Adipocyte (in vitro differentiated cells): ENCODE data around the gene BRICD5.

Source experiments
- DNase-seq: peaks from one replicate; pipeline ENCODE4 v3.0.0-alpha.2; 2015; ENCODE audit warnings: low read depth
- H3K27me3 ChIP-seq: replicated peaks from 2 replicates; pipeline ENCODE4 v1.7.0; 2013; ENCODE audit warnings: mild to moderate bottlenecking, low read length, moderate library complexity; ENCODE audit not compliant: control insufficient read depth, insufficient read depth
- H3K36me3 ChIP-seq: 2 replicates; pipeline ENCODE4 v1.7.0; 2013; ENCODE audit warnings: low read length, mild to moderate bottlenecking, moderate library complexity; ENCODE audit not compliant: control insufficient read depth, insufficient read depth, severe bottlenecking
- H3K4me1 ChIP-seq: 2 replicates; pipeline ENCODE4 v1.7.0; 2013; ENCODE audit warnings: mild to moderate bottlenecking, low read length, moderate library complexity; ENCODE audit not compliant: control insufficient read depth, insufficient read depth
- H3K4me3 ChIP-seq: 2 replicates; pipeline ENCODE4 v1.7.0; 2013; ENCODE audit warnings: mild to moderate bottlenecking, low read length, moderate library complexity
- H3K9ac ChIP-seq: 2 replicates; pipeline ENCODE4 v1.7.0; 2013; ENCODE audit warnings: mild to moderate bottlenecking, low read length, moderate library complexity
- H3K9me3 ChIP-seq: 2 replicates; pipeline ENCODE4 v1.7.0; 2013; ENCODE audit warnings: mild to moderate bottlenecking, low read length, moderate library complexity; ENCODE audit not compliant: control insufficient read depth

Gene BRICD5

GRCh38 chr16:2212362-2213324 is 2.0 kb upstream of the BRICD5 start:
- no peaks in the 10 kb centered on the region for H3K27me3 ChIP-seq
- peak overlapping the region; percentile 92 for H3K9ac ChIP-seq
- no peak for DNase-seq
- peaks cover 18% of the 10 kb centered on the region for H3K36me3 ChIP-seq
- no peaks in the 10 kb centered on the region for H3K9me3 ChIP-seq
- peaks cover 21% of the 10 kb centered on the region for H3K4me1 ChIP-seq
- H3K4me3 ChIP-seq = peak overlapping the region; percentile 91

GRCh38 chr16:2211923-2212347 is 1.3 kb upstream of the BRICD5 start:
- Histone ChIP-seq H3K9me3 (no peaks in the 10 kb centered on the region), H3K4me3 (peak overlapping the region; percentile 91), H3K9ac (peak overlapping the region; percentile 48), H3K36me3 (peaks cover 25% of the 10 kb centered on the region), H3K4me1 (peaks cover 25% of the 10 kb centered on the region), H3K27me3 (no peaks in the 10 kb centered on the region)
- no peak for DNase-seq

- Histone ChIP-seq H3K4me3 (no peak overlapping the region), H3K36me3 (peaks cover 26% of the 10 kb centered on the region), H3K4me1 (peaks cover 34% of the 10 kb centered on the region), H3K9ac (no peak overlapping the region), H3K27me3 (no peaks in the 10 kb centered on the region), H3K9me3 (no peaks in the 10 kb centered on the region)
- DNase-seq = no peak
These were observed 692 bp downstream of the BRICD5 start for GRCh38 chr16:2210009-2210332.

- no peaks in the 10 kb centered on the region for H3K27me3 ChIP-seq
- H3K4me1 ChIP-seq = peaks cover 38% of the 10 kb centered on the region
- no peak overlapping the region for H3K9ac ChIP-seq
- no peaks in the 10 kb centered on the region for H3K9me3 ChIP-seq
- peaks cover 26% of the 10 kb centered on the region for H3K36me3 ChIP-seq
- DNase-seq = no peak
- no peak overlapping the region for H3K4me3 ChIP-seq
These were observed 1.2 kb downstream of the BRICD5 start for GRCh38 chr16:2209258-2210008.

- Histone ChIP-seq H3K4me1 (peaks cover 37% of the 10 kb centered on the region), H3K36me3 (peaks cover 26% of the 10 kb centered on the region), H3K9me3 (no peaks in the 10 kb centered on the region), H3K27me3 (no peaks in the 10 kb centered on the region), H3K9ac (no peak overlapping the region), H3K4me3 (no peak overlapping the region)
- DNase-seq = no peak
These were observed 1.9 kb downstream of the BRICD5 start for GRCh38 chr16:2208772-2209171.

GRCh38 chr16:2208308-2208707 is 2.4 kb downstream of the BRICD5 start:
- H3K27me3 ChIP-seq = no peaks in the 10 kb centered on the region
- no peak for DNase-seq
- H3K9ac ChIP-seq = no peak overlapping the region
- peaks cover 26% of the 10 kb centered on the region for H3K36me3 ChIP-seq
- H3K9me3 ChIP-seq = no peaks in the 10 kb centered on the region
- no peak overlapping the region for H3K4me3 ChIP-seq
- peaks cover 33% of the 10 kb centered on the region for H3K4me1 ChIP-seq

- H3K36me3 ChIP-seq = peaks cover 26% of the 10 kb centered on the region
- no peaks in the 10 kb centered on the region for H3K27me3 ChIP-seq
- no peak overlapping the region for H3K4me3 ChIP-seq
- H3K9ac ChIP-seq = no peak overlapping the region
- no peak for DNase-seq
- H3K4me1 ChIP-seq = peaks cover 28% of the 10 kb centered on the region
- no peaks in the 10 kb centered on the region for H3K9me3 ChIP-seq
These were observed 2.8 kb downstream of the BRICD5 start for GRCh38 chr16:2207872-2208271.

GRCh38 chr16:2206780-2207433 is 3.8 kb downstream of the BRICD5 start:
- Histone ChIP-seq H3K9me3 (no peaks in the 10 kb centered on the region), H3K4me1 (peaks cover 18% of the 10 kb centered on the region), H3K4me3 (peak overlapping the region; percentile 20), H3K9ac (peak overlapping the region; percentile 12), H3K36me3 (peaks cover 26% of the 10 kb centered on the region), H3K27me3 (no peaks in the 10 kb centered on the region)
- no peak for DNase-seq

- H3K27me3 ChIP-seq = no peaks in the 10 kb centered on the region
- H3K4me3 ChIP-seq = peak overlapping the region; percentile 91
- H3K36me3 ChIP-seq = peaks cover 26% of the 10 kb centered on the region
- H3K9me3 ChIP-seq = no peaks in the 10 kb centered on the region
- DNase-seq = no peak
- peak overlapping the region; percentile 99 for H3K9ac ChIP-seq
- H3K4me1 ChIP-seq = peaks cover 17% of the 10 kb centered on the region
These were observed 4.3 kb downstream of the BRICD5 start for GRCh38 chr16:2206420-2206779.

GRCh38 chr16:2205967-2206313 is 4.7 kb downstream of the BRICD5 start:
- H3K27me3 ChIP-seq = no peaks in the 10 kb centered on the region
- peak overlapping the region; percentile 91 for H3K4me3 ChIP-seq
- peak overlapping the region; percentile 99 for H3K9ac ChIP-seq
- H3K9me3 ChIP-seq = no peaks in the 10 kb centered on the region
- peaks cover 26% of the 10 kb centered on the region for H3K36me3 ChIP-seq
- peaks cover 17% of the 10 kb centered on the region for H3K4me1 ChIP-seq
- no peak for DNase-seq
